ENCODE results near the gene WRAP73. TPM values are rescaled to one million over a fixed set of nuclear protein-coding genes. Genes with fewer than 3 reads are reported as not detected.

Gene WRAP73
- total RNA-seq, 4 donors from 2014 or later: 12.5 to 20.6 (median 15.3) TPM

DNA sequence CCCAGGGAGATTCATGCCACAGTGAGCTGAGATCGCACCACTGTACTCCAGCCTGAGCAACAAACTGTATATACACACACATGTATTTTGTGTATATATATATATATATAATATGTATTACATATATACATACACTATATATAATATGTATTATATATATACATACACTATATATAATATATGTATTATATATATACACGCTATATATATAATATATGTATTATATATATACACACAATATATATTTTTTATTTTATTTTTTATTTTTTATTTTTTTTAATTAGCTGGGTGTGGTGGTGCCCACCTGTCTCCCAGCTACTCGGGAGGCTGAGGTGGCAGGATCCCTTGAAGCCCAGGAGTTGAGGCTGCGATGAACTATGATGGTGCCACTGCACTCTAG lies 11.7 kb upstream of the WRAP73 start:
- TF ChIP-seq, protein P1, sequence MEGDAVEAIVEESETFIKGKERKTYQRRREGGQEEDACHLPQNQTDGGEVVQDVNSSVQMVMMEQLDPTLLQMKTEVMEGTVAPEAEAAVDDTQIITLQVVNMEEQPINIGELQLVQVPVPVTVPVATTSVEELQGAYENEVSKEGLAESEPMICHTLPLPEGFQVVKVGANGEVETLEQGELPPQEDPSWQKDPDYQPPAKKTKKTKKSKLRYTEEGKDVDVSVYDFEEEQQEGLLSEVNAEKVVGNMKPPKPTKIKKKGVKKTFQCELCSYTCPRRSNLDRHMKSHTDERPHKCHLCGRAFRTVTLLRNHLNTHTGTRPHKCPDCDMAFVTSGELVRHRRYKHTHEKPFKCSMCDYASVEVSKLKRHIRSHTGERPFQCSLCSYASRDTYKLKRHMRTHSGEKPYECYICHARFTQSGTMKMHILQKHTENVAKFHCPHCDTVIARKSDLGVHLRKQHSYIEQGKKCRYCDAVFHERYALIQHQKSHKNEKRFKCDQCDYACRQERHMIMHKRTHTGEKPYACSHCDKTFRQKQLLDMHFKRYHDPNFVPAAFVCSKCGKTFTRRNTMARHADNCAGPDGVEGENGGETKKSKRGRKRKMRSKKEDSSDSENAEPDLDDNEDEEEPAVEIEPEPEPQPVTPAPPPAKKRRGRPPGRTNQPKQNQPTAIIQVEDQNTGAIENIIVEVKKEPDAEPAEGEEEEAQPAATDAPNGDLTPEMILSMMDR (IDR thresholded peaks at IDR 0.05): no peak
- no peak for TF ChIP-seq POLR2A (IDR thresholded peaks at IDR 0.05)
- intact Hi-C loops (cut with DNase I; ENCODE audit: low total_unique reads): no loop called here
- no peak overlapping the region for H3K4me3 ChIP-seq (ENCODE audit: low read depth, poor library complexity, severe bottlenecking)
- WGBS, 2 donors: 95 to 96% methylated on average over 4 of the region's 4 CpGs
- DNase-seq (ENCODE audit: low spot score in 2 of 2): no peak

DNA sequence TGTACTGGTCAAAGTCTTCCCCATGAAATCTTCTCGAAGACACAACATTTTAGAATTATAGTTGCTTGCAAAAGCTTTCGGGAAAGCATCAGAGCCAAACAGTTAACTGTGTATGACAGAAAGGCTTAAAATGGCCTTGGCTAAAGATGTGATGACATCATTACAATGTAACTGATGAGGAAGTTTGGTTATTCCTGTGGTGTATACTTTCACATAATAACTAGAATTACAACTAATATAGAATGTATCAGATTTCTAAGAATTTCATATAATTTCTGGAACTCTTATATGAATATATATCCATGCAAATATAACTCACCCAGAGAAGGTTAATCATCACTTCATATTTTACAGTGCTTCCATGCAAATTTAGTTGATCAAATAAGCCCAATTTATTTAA lies 10.8 kb upstream of the WRAP73 start:
- intact Hi-C loops (cut with DNase I; ENCODE audit: low total_unique reads): no loop called here
- TF ChIP-seq, protein P1 (IDR thresholded peaks at IDR 0.05): no peak
- no peak for TF ChIP-seq POLR2A (IDR thresholded peaks at IDR 0.05)
- 75 to 82% methylated on average over 2 of the region's 2 CpGs for WGBS, 2 donors

DNA sequence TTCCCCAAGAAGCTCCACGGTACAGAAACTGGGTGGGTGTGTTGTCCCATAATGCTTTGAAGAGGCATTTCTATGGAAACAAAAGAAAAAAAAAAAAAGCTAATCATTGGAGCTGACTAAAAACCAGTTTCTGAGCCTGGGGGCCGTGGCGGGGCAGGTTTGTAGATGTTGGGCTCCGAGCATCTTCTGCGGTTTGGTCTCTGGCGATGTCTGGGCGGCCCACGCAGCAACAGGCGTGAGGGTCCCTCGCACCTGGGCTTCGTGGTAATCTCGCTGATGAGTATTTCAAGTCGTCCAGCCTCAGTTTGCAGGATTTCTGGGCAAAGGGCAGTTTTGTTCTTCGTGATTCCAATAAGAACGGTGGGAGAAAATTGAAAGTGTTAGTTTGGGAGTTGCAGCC lies 9.2 kb upstream of the WRAP73 start:
- TF ChIP-seq, protein P1 (IDR thresholded peaks at IDR 0.05): no peak
- no peak for TF ChIP-seq POLR2A (IDR thresholded peaks at IDR 0.05)
- intact Hi-C loops (cut with DNase I; ENCODE audit: low total_unique reads): no loop called here
- H3K4me3 ChIP-seq (ENCODE audit: low read depth, poor library complexity, severe bottlenecking): no peak overlapping the region
- WGBS, 2 donors: 69 to 87% methylated on average over 14 to 15 of the region's 15 CpGs
- no peak for DNase-seq (ENCODE audit: low spot score in 2 of 2)

More for the DNA sequence above, 10.8 kb upstream of the WRAP73 start:
- no peak overlapping the region for H3K4me3 ChIP-seq (ENCODE audit: low read depth, poor library complexity, severe bottlenecking)
- DNase-seq (ENCODE audit: low spot score in 2 of 2): no peak

DNA sequence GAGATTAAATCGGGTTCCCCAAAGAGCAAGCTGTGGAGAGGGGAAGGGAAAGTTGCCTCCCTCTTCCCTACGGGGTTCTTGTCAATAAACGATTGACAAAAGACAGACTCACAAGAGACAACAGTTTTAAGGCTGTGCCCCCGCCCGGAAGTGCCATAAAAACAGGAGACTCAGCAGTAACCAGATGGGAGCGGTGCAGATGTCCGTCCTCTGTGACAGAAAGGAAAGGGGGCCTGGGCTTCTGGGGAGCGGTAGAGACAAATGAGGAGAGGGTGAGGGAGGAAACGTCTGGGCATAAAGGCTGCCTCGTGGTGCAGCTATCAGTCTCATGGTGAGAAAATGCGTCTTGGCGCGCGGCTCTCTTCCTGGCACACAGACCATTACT lies 8.3 kb upstream of the WRAP73 start:
- DNase-seq (ENCODE audit: low spot score in 2 of 2): no peak
- TF ChIP-seq POLR2A (IDR thresholded peaks at IDR 0.05): no peak
- TF ChIP-seq, protein P1 (IDR thresholded peaks at IDR 0.05): no peak
- 47 to 50% methylated on average over 14 of the region's 14 CpGs for WGBS, 2 donors
- H3K4me3 ChIP-seq (ENCODE audit: low read depth, poor library complexity, severe bottlenecking): no peak overlapping the region
- intact Hi-C loops (cut with DNase I; ENCODE audit: low total_unique reads): no loop called here

DNA sequence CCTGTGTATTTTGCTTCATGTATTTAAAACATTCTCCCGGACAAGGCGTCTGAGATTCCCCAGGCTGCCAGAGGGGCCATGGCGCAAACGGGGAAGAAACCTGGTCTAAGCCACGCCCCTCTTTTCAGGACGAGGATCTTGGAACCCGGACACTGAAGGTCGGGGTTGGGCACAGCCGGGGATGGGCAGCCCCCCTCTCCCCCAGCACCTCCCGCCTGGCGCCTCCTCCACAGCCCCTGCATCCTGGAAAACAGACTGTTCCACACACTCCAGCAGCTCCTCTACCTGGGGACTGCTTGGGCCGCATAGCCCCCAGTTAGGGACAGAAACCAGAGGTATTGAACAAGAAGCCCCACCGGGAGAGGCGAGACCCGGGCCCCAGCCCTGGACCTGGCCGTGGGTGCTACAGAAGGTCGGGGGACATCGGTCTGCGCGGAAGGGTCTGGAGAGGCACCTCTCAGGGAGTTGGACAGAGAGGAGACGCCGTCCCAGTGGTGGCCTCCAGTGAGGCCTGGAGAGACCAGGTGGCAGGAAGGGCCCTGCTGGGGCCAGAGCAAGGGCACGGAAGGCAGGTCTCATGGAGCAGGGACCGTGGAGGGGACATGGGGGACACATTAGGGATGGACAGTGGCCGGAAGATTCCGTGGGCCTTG lies 7.8 kb upstream of the WRAP73 start:
- no peak for DNase-seq (ENCODE audit: low spot score in 2 of 2)
- intact Hi-C loops (cut with DNase I; ENCODE audit: low total_unique reads): no loop called here
- no peak overlapping the region for H3K4me3 ChIP-seq (ENCODE audit: low read depth, poor library complexity, severe bottlenecking)
- 76 to 77% methylated on average over 26 of the region's 26 CpGs for WGBS, 2 donors
- TF ChIP-seq POLR2A (IDR thresholded peaks at IDR 0.05): no peak
- TF ChIP-seq, protein P1 (IDR thresholded peaks at IDR 0.05): no peak

DNA sequence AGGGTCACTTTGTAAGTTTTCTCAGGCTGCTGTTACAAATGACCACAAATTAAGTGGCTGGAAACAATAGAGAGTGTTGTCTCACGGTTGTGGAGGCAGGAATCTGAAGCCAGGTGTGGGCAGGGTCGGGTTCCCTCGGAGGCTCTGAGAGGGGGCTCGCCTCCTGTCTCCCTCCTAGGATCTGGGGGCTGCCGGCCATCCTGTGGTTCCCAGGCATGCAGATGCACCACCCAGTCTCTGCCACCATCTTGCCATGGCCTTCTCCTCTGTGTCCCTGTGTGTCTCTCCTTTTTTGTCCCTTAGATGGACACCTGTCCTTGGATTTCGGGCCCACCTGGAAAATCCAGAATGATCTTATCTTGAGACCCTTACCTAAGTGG lies 7.2 kb upstream of the WRAP73 start:
- 77 to 81% methylated on average over 6 of the region's 6 CpGs for WGBS, 2 donors
- no peak for DNase-seq (ENCODE audit: low spot score in 2 of 2)
- TF ChIP-seq POLR2A (IDR thresholded peaks at IDR 0.05): no peak
- TF ChIP-seq, protein P1 (IDR thresholded peaks at IDR 0.05): no peak
- H3K4me3 ChIP-seq (ENCODE audit: low read depth, poor library complexity, severe bottlenecking): no peak overlapping the region
- intact Hi-C loops (cut with DNase I; ENCODE audit: low total_unique reads): no loop called here
